GM12878 (cell line): ENCODE results near the gene FAM200B.

Source experiments
- ATF3 ChIP-seq: IDR thresholded peaks from 2 replicates; pipeline ENCODE4 v1.6.1; 2011; ENCODE audit warnings: low read depth, mild to moderate bottlenecking, low read length, moderate library complexity, borderline replicate concordance; ENCODE audit errors: extremely low read depth
- EP300 ChIP-seq, 2 experiments: fragments of 150-350 bp in 1 of 2; IDR thresholded peaks; 2 replicates each; pipeline ENCODE4 v1.6.1; 2011 to 2012; ENCODE audit warnings: low read depth in 2 of 2, low read length in 2 of 2, borderline replicate concordance in 1 of 2, improper control_type of control experiment in 1 of 2, inconsistent platforms in 1 of 2; ENCODE audit not compliant: control insufficient read depth in 1 of 2
- EZH2 ChIP-seq: IDR thresholded peaks from 2 replicates; pipeline ENCODE4 v1.6.1; 2012; ENCODE audit warnings: low read depth, mild to moderate bottlenecking, control low read depth, inconsistent platforms, low read length, borderline replicate concordance; ENCODE audit not compliant: control insufficient read depth
- KDM1A ChIP-seq: fragments of 200-600 bp; sonication (generic); IDR thresholded peaks from 2 replicates; pipeline ENCODE4 v1.6.1; 2016; ENCODE audit warnings: borderline replicate concordance
- NR2C2 ChIP-seq: IDR thresholded peaks from 2 replicates; pipeline ENCODE4 v1.6.1; 2011; ENCODE audit warnings: borderline replicate concordance, low read depth; ENCODE audit not compliant: control insufficient read depth, insufficient read length
- POLR2A ChIP-seq: IDR thresholded peaks from 2 replicates; pipeline ENCODE4 v1.6.1; 2011; ENCODE audit warnings: low read depth, mild to moderate bottlenecking, low read length
- SUPT20H ChIP-seq: IDR thresholded peaks from 2 replicates; pipeline ENCODE4 v1.6.1; 2011; ENCODE audit warnings: low read depth, mild to moderate bottlenecking, low read length, moderate library complexity, borderline replicate concordance; ENCODE audit not compliant: control insufficient read depth
- SUZ12 ChIP-seq: fragments of 200-600 bp; sonication (generic); IDR thresholded peaks from one replicate; pipeline ENCODE4 v1.6.1; 2018; ENCODE audit warnings: antibody characterized with exemption, mild to moderate bottlenecking; ENCODE audit not compliant: unreplicated experiment
- YY1 ChIP-seq: IDR thresholded peaks from 2 replicates; pipeline ENCODE4 v1.6.1; 2011; ENCODE audit warnings: low read depth, mild to moderate bottlenecking, low read length

DNA sequence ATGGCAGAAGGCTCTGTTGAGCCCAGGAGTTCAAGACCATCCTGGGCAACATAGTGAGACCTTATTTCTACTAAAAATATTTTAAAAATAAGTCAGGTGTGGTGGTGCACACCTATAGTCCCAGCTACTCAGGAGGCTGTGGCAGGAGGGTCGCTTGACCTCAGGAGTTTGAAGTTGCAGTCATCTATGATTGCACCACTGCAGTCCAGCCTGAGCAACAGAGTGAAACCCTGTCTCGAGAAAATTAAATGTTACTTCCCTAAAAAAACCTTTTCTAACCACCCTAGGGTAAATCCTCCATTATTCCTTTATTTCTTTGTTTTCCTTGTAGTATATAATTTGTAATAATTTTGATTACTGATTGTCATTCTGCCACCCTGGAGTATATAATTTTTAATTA is 7.9 kb downstream of the FAM200B start:
- TF ChIP-seq NR2C2 (no peak), POLR2A (no peak), SUPT20H (no peak), EP300 (IDR thresholded peaks at IDR 0.05; ENCODE audit: borderline replicate concordance in 1 of 2, control insufficient read depth in 1 of 2, low read depth in 2 of 2, low read length in 2 of 2) (no peak), EZH2 (no peak), YY1 (no peak), SUZ12 (no peak), KDM1A (no peak), ATF3 (no peak)
